Measurements from ENCODE around the gene THUMPD2.
"Not testable (repeated sequence)": the region's sequence is repeated elsewhere in the genome, so short reads cannot be mapped to it uniquely, and the experiment has no call there.

Gene THUMPD2

GRCh38 chr2:39778775-39779340 lies at the start of gene THUMPD2:
Gene THUMPD2 (minus strand): TSS chr2:39779258. CDS start chr2:39779239, 19 bp downstream.
- peak in 5 of 6 experiments; percentile 19 to 61 (median 32) for DNase-seq

GRCh38 chr2:39821871-39822270 lies 42.8 kb upstream of the THUMPD2 start:
- no peak for DNase-seq

- DNase-seq = no peak
Measured at GRCh38 chr2:39816845-39817244, 37.8 kb upstream of the THUMPD2 start.

- DNase-seq = no peak
Measured at GRCh38 chr2:39816428-39816827, 37.4 kb upstream of the THUMPD2 start.

- no peak for DNase-seq
Measured at GRCh38 chr2:39805936-39806608, 27.0 kb upstream of the THUMPD2 start.

GRCh38 chr2:39803839-39804238 lies 24.8 kb upstream of the THUMPD2 start:
- no peak for DNase-seq

- DNase-seq = no peak
Measured at GRCh38 chr2:39800752-39801151, 21.7 kb upstream of the THUMPD2 start.

GRCh38 chr2:39796134-39796533 lies 17.1 kb upstream of the THUMPD2 start:
- DNase-seq = no peak

- not testable (repeated sequence) for DNase-seq
Measured at GRCh38 chr2:39790216-39790818, 11.3 kb upstream of the THUMPD2 start.

GRCh38 chr2:39787950-39788349 lies 8.9 kb upstream of the THUMPD2 start:
- no peak for DNase-seq

- DNase-seq = no peak
Measured at GRCh38 chr2:39786761-39787522, 7.9 kb upstream of the THUMPD2 start.

GRCh38 chr2:39782591-39782990 lies 3.5 kb upstream of the THUMPD2 start:
- DNase-seq = no peak

- DNase-seq = no peak
Measured at GRCh38 chr2:39781697-39782096, 2.6 kb upstream of the THUMPD2 start.

GRCh38 chr2:39780825-39781600 lies 2.0 kb upstream of the THUMPD2 start:
- DNase-seq = peak in 1 of 6 experiments; percentile 19

- no peak for DNase-seq
Measured at GRCh38 chr2:39779927-39780326, 869 bp upstream of the THUMPD2 start.

GRCh38 chr2:39779341-39779851 lies 338 bp upstream of the THUMPD2 start:
- peak in 1 of 6 experiments; percentile 34 for DNase-seq

GRCh38 chr2:39778233-39778632 lies 825 bp downstream of the THUMPD2 start:
- peak in 1 of 6 experiments; percentile 9 for DNase-seq

GRCh38 chr2:39772812-39773152 lies 6.3 kb downstream of the THUMPD2 start:
- no peak for DNase-seq

GRCh38 chr2:39772086-39772811 lies 6.8 kb downstream of the THUMPD2 start:
- no peak for DNase-seq

- DNase-seq = no peak
Measured at GRCh38 chr2:39762448-39762847, 16.6 kb downstream of the THUMPD2 start.

- no peak for DNase-seq
Measured at GRCh38 chr2:39757156-39757555, 21.9 kb downstream of the THUMPD2 start.

- no peak for DNase-seq
Measured at GRCh38 chr2:39755466-39755865, 23.6 kb downstream of the THUMPD2 start.
